Activated CD8-positive, alpha-beta T cell treated with anti-CD3 and anti-CD28 coated beads, Interleukin-2, amount 10 ng/mL, durations not matched to agents 7 days and 5 days (primary cell): ENCODE results near the gene IRAK1. TPM values are rescaled to one million over a fixed set of nuclear protein-coding genes. Genes with fewer than 3 reads are reported as not detected.

Experiments
- ATAC-seq: fragments of 150-1000 bp; cut with Tn5 transposase; one replicate; pipeline ENCODE4 v1.10.0; 2021; ENCODE audit warnings: moderate library complexity
- CTCF ChIA-PET: fragments of 350-600 bp; sonication (Branson Sonifier 250); formaldehyde crosslinking; loops from one replicate; lab custom pipeline; 2021; ENCODE audit warnings: antibody characterized with exemption; lab: Charles Lee
- POLR2A ChIA-PET: fragments of 350-600 bp; sonication (Branson Sonifier 250); formaldehyde crosslinking; loops from one replicate; lab custom pipeline; 2021; ENCODE audit warnings: antibody characterized with exemption; lab: Charles Lee
- DNase-seq: peaks from one replicate; pipeline ENCODE4 v3.0.0-alpha.2; 2020
- H3K27ac Mint-ChIP-seq: one replicate; pipeline ENCODE4 v1.8.0; 2021; ENCODE audit warnings: mild to moderate bottlenecking, mixed read lengths
- H3K27me3 Mint-ChIP-seq: one replicate; pipeline ENCODE4 v1.8.0; 2021; ENCODE audit warnings: low read depth, mixed read lengths
- H3K36me3 Mint-ChIP-seq: one replicate; pipeline ENCODE4 v1.8.0; 2021; ENCODE audit warnings: low read depth, mixed read lengths
- H3K4me1 Mint-ChIP-seq: one replicate; pipeline ENCODE4 v1.8.0; 2021; ENCODE audit warnings: low read depth, mixed read lengths
- H3K4me3 Mint-ChIP-seq: one replicate; pipeline ENCODE4 v1.8.0; 2021; ENCODE audit warnings: mild to moderate bottlenecking, mixed read lengths
- H3K9me3 Mint-ChIP-seq: one replicate; pipeline ENCODE4 v1.8.0; 2022; ENCODE audit warnings: mixed read lengths; ENCODE audit not compliant: insufficient read depth
- total RNA-seq, 2 experiments: library from RNA; stranded (reverse); gene quantifications; one replicate each; pipeline ENCODE4 v1.2.3, GENCODE V29; 2021

Gene IRAK1
- total RNA-seq, 2 experiments from 2014 or later, result 164 to 165 TPM

- Mint-ChIP-seq H3K9me3 (no peaks in the 10 kb centered on the region), H3K27me3 (no peaks in the 10 kb centered on the region), H3K27ac (peak overlapping the region; percentile 87), H3K36me3 (peaks cover 40% of the 10 kb centered on the region), H3K4me1 (peaks cover 27% of the 10 kb centered on the region), H3K4me3 (peak overlapping the region; percentile 83)
- ChIA-PET CTCF (interaction anchor here (0.6 kb wide), 1 partner anchor 44 kb away, joined by 3 read pairs; no protein-coding TSS in a partner anchor), POLR2A (interaction anchor here (1.5 to 2.8 kb wide), 2 partner anchors 32 to 46 kb away, joined by 8 to 11 read pairs; partner anchors contain the start of genes HCFC1 and TMEM187)
- DNase-seq (no peak), ATAC-seq (no peak)
Observed at GRCh38 chrX:154017766-154018517, 1.8 kb downstream of the IRAK1 start.

- ChIA-PET CTCF (no interaction called here), POLR2A (no interaction called here)
- Mint-ChIP-seq H3K9me3 (no peaks in the 10 kb centered on the region), H3K4me3 (no peak overlapping the region), H3K36me3 (peaks cover 46% of the 10 kb centered on the region), H3K27me3 (no peaks in the 10 kb centered on the region), H3K4me1 (peaks cover 27% of the 10 kb centered on the region), H3K27ac (no peak overlapping the region)
- DNase-seq (no peak), ATAC-seq (no peak)
Observed at GRCh38 chrX:154016366-154017076, 3.2 kb downstream of the IRAK1 start.

GRCh38 chrX:154015581-154016264, 4.0 kb downstream of the IRAK1 start:
- ChIA-PET CTCF (no interaction called here), POLR2A (no interaction called here)

GRCh38 chrX:154014429-154015380, 5.0 kb downstream of the IRAK1 start:
- CTCF ChIA-PET, result interaction anchor here (0.8 to 3.4 kb wide), 9 partner anchors 10 to 41 kb away, joined by 3 to 24 read pairs (median 5); partner anchors contain the start of gene TMEM187
- peak overlapping the region; percentile 78 for H3K27ac Mint-ChIP-seq
- peaks cover 21% of the 10 kb centered on the region for H3K4me1 Mint-ChIP-seq
- no peaks in the 10 kb centered on the region for H3K9me3 Mint-ChIP-seq
- H3K4me3 Mint-ChIP-seq, result peak overlapping the region; percentile 28
- H3K27me3 Mint-ChIP-seq, result no peaks in the 10 kb centered on the region
- H3K36me3 Mint-ChIP-seq, result peaks cover 58% of the 10 kb centered on the region
- POLR2A ChIA-PET, result interaction anchor here (1.0 to 2.0 kb wide), 2 partner anchors 12 to 47 kb away, joined by 3 to 11 read pairs; no protein-coding TSS in a partner anchor
- ATAC-seq (no peak), DNase-seq (no peak)

More at GRCh38 chrX:154015581-154016264, 4.0 kb downstream of the IRAK1 start:
- Mint-ChIP-seq H3K27me3 (no peaks in the 10 kb centered on the region), H3K27ac (peak overlapping the region; percentile 72), H3K4me3 (peak overlapping the region; percentile 3), H3K36me3 (peaks cover 52% of the 10 kb centered on the region), H3K4me1 (peaks cover 21% of the 10 kb centered on the region), H3K9me3 (no peaks in the 10 kb centered on the region)
- ATAC-seq (no peak), DNase-seq (no peak)

GRCh38 chrX:154013614-154014360, 5.9 kb downstream of the IRAK1 start:
- Mint-ChIP-seq H3K27ac (peak overlapping the region; percentile 34), H3K36me3 (peaks cover 56% of the 10 kb centered on the region), H3K27me3 (no peaks in the 10 kb centered on the region), H3K4me1 (peaks cover 21% of the 10 kb centered on the region), H3K9me3 (no peaks in the 10 kb centered on the region), H3K4me3 (no peak overlapping the region)
- POLR2A ChIA-PET, result interaction anchor here (1.0 to 2.0 kb wide), 2 partner anchors 11 to 46 kb away, joined by 3 to 11 read pairs; no protein-coding TSS in a partner anchor
- DNase-seq, result peak; percentile 56
- ATAC-seq, result peak; percentile 73
- CTCF ChIA-PET, result interaction anchor here (0.7 to 3.4 kb wide), 17 partner anchors 9 to 320 kb away, joined by 3 to 24 read pairs (median 4); partner anchors contain the start of gene TMEM187

GRCh38 chrX:154013001-154013421, 6.7 kb downstream of the IRAK1 start:
- no peak overlapping the region for H3K27ac Mint-ChIP-seq
- H3K4me3 Mint-ChIP-seq, result no peak overlapping the region
- H3K9me3 Mint-ChIP-seq, result no peaks in the 10 kb centered on the region
- ATAC-seq, result no peak
- peaks cover 19% of the 10 kb centered on the region for H3K4me1 Mint-ChIP-seq
- H3K36me3 Mint-ChIP-seq, result peaks cover 54% of the 10 kb centered on the region
- ChIA-PET CTCF (interaction anchor here (0.9 to 3.4 kb wide), 15 partner anchors 8 to 321 kb away, joined by 3 to 24 read pairs (median 5); partner anchors contain the start of gene TMEM187), POLR2A (interaction anchor here (0.5 to 2.0 kb wide), 3 partner anchors 10 to 27 kb away, joined by 3 to 11 read pairs (median 3); no protein-coding TSS in a partner anchor)
- H3K27me3 Mint-ChIP-seq, result no peaks in the 10 kb centered on the region
- no peak for DNase-seq

- peaks cover 19% of the 10 kb centered on the region for H3K4me1 Mint-ChIP-seq
- H3K27ac Mint-ChIP-seq, result no peak overlapping the region
- ChIA-PET POLR2A (interaction anchor here (0.5 to 2.0 kb wide), 3 partner anchors 10 to 28 kb away, joined by 3 to 11 read pairs (median 3); no protein-coding TSS in a partner anchor), CTCF (interaction anchor here (0.9 to 3.4 kb wide), 10 partner anchors 10 to 322 kb away, joined by 3 to 24 read pairs (median 4); partner anchors contain the start of gene TMEM187)
- no peak for DNase-seq
- H3K4me3 Mint-ChIP-seq, result no peak overlapping the region
- peaks cover 56% of the 10 kb centered on the region for H3K36me3 Mint-ChIP-seq
- ATAC-seq, result no peak
- H3K9me3 Mint-ChIP-seq, result no peaks in the 10 kb centered on the region
- H3K27me3 Mint-ChIP-seq, result no peaks in the 10 kb centered on the region
Observed at GRCh38 chrX:154012336-154012991, 7.2 kb downstream of the IRAK1 start.

- Mint-ChIP-seq H3K27ac (no peak overlapping the region), H3K27me3 (no peaks in the 10 kb centered on the region), H3K9me3 (no peaks in the 10 kb centered on the region), H3K36me3 (peaks cover 54% of the 10 kb centered on the region), H3K4me3 (no peak overlapping the region), H3K4me1 (peaks cover 19% of the 10 kb centered on the region)
- ATAC-seq, result no peak
- DNase-seq, result no peak
- ChIA-PET POLR2A (interaction anchor here (0.8 kb wide), 1 partner anchor 16 kb away, joined by 3 read pairs; no protein-coding TSS in a partner anchor), CTCF (interaction anchor here (1.4 to 3.4 kb wide), 3 partner anchors 10 to 45 kb away, joined by 4 to 24 read pairs (median 8); no protein-coding TSS in a partner anchor)
Observed at GRCh38 chrX:154011376-154012335, 8.0 kb downstream of the IRAK1 start.
